Measurements from ENCODE around the gene KLC1. TPM values are rescaled to one million over a fixed set of nuclear protein-coding genes. Genes with fewer than 3 reads are reported as not detected.

Gene KLC1
- total and polyA plus RNA-seq, 10 of the 15 experiments (the other 5 are each of a cell fraction or from before 2014, with no cell fraction given): 5.5 to 137 (median 76.1) TPM

DNA sequence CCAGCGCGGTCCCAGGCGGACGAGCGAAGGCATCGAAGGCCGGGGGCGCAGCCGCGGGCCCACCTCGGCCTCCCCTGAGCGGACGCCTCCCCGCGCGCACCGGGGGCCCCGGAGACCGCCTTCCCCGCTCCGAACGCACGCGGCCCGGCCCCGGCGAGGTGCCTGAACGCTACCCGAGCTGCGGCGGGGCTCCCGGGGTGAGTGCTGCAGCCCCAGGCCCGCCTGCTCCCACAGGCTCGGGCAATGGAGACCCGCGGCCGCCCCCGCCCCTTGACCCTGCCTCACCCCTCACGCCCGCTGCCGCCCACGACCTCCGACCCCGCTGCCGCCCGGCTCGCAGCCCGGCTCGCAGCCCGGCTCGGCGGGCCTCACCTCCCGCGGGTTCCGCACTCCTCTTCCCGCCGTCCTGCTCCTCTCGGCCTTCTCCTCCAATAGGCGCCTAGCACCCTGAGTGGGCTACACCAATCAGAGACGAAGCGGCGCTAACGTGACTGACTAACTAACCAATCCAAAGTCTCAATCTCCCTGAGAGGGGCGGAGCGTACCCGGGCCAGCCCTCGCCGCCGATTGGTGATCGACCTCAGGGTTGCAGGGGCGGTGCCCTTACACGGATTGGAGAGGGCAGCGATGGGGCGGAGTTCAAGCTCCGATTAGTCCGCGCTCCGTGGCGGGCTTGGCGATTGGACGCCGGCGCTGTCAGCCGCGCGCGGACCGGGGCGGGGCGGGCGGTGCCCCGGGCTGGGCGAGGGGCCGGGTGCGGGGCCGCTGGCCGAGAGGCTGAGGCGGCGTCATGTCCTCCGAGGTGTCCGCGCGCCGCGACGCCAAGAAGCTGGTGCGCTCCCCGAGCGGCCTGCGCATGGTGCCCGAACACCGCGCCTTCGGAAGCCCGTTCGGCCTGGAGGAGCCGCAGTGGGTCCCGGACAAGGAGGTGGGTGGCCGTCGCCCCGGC lies 86.3 kb downstream of the KLC1 start, which contains the start of the genes XRCC3 and ZFYVE21 (continued):
- TF ChIP-seq NKRF (conservative IDR thresholded peaks at IDR 0.05) (peak; percentile 96), POLR2A (IDR thresholded peaks at IDR 0.05; ENCODE audit: low read depth, low read length) (peak; percentile 92), WRNIP1 (IDR thresholded peaks at IDR 0.05; ENCODE audit: borderline replicate concordance, low read depth, low read length) (no peak), E4F1 (IDR thresholded peaks at IDR 0.05; ENCODE audit: borderline replicate concordance, partially characterized antibody) (peak; percentile 57), E2F8 (IDR thresholded peaks at IDR 0.05; ENCODE audit: low read depth, partially characterized antibody) (peak; percentile 84), GABPA (IDR thresholded peaks at IDR 0.05; ENCODE audit: low read depth) (no peak), IKZF1 (conservative IDR thresholded peaks at IDR 0.05) (peak; percentile 56), CREB1 (IDR thresholded peaks at IDR 0.05; ENCODE audit: low read depth) (peak; percentile 75), ZNF592 (IDR thresholded peaks at IDR 0.05) (no peak), KDM1A (IDR thresholded peaks at IDR 0.05; ENCODE audit: borderline replicate concordance) (no peak), ZNF207 (IDR thresholded peaks at IDR 0.05; ENCODE audit: borderline replicate concordance) (no peak), ZNF24 (IDR thresholded peaks at IDR 0.05) (no peak), IRF4 (IDR thresholded peaks at IDR 0.05; ENCODE audit: low read depth, low read length) (no peak), SRF (IDR thresholded peaks at IDR 0.05; ENCODE audit: low read depth in 2 of 2, low read length in 2 of 2) (no peak; a peak in 1 of 4 replicates)
- TF ChIP-seq, protein P1, sequence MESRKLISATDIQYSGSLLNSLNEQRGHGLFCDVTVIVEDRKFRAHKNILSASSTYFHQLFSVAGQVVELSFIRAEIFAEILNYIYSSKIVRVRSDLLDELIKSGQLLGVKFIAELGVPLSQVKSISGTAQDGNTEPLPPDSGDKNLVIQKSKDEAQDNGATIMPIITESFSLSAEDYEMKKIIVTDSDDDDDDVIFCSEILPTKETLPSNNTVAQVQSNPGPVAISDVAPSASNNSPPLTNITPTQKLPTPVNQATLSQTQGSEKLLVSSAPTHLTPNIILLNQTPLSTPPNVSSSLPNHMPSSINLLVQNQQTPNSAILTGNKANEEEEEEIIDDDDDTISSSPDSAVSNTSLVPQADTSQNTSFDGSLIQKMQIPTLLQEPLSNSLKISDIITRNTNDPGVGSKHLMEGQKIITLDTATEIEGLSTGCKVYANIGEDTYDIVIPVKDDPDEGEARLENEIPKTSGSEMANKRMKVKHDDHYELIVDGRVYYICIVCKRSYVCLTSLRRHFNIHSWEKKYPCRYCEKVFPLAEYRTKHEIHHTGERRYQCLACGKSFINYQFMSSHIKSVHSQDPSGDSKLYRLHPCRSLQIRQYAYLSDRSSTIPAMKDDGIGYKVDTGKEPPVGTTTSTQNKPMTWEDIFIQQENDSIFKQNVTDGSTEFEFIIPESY (IDR thresholded peaks at IDR 0.05): no peak

All from GM12878 (cell line).